Stimulated activated CD8-positive, alpha-beta memory T cell treated with anti-CD3 and anti-CD28 coated beads, Interleukin-12 subunit alpha, Interleukin-12 subunit beta, amount 100 ng/mL, for 4 hours (primary cell): Measurements from ENCODE around the gene TP63.

Source experiments
- DNase-seq: peaks from one replicate; pipeline ENCODE4 v3.0.0-alpha.2; 2020; ENCODE audit warnings: low read depth

TP63 gene

DNA sequence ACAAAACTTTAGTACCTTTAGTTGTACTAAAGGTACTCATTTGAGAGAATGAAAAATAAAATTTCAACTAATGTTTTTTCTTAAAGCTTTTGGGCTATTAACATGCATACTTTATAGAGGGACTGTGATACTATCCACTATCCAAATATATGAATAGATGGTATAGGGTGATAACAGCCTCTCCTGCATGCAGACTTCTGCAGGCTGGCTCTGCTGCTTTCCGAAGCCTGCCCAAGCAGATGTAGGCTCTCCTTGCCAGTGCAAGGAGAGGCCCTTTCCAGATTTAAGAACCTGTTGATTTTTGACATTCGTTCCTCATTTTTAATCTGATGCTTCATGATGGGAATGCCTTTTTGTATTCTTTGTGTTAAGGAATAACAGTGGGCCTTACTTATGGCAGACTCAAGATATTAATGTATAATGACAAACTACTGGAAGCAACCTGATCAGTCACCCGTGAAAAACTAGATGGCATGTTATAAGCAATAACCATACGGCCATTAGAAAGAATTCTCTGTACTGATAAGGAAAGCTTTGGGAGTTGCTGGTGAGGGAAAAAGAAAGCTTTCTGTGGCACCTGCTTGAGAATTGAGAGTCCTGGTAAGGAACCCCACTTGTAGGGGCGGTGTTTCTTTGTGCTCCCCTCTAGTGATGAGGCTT is 181.7 kb downstream of the TP63 start:
- no peak for DNase-seq

DNA sequence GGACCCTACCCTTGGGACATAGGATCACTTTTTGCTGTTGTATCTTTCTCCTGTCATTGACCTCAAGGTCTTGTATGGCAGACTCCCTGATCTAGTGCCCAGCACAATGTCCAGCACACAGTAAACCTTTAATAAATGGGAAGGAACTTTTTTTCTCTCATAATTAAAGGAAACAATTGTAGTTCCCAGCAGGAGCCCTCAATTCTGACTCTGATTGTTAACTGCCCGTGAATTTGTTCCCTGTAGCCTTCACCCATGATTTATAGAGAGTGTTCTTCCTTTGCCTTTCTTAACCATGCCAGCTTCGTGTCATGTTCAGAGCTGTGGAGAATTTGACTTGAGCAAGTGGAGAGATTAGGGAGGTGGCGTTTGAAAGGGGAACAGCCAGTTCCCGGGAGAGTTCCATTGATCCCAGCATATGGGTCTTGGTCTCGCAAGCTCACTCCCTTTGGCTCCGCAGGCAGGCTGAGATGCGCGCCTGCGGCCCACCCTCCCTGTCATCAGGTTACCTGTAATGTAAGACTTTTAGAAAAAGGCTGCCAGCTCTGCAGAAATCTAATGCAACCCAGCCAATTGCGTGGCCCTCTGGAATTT is 182.6 kb downstream of the TP63 start:
- no peak for DNase-seq

DNA sequence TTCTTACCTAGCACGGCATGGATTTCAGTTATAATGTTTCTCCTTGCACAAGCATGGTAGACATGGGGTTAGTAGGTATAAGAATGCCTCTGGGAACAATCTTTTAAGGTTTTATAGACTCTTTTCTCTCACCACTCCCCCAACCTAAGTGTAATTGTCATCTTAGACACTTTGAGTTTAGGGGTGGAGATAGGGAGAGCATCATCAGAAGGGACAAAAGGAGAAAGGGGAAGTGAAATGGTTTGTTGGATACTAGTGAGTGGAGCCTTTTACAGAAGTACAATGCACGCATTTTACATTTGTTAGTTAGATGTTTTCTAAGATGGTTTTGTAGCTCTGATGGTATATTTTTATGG is 189.2 kb downstream of the TP63 start:
- no peak for DNase-seq

DNA sequence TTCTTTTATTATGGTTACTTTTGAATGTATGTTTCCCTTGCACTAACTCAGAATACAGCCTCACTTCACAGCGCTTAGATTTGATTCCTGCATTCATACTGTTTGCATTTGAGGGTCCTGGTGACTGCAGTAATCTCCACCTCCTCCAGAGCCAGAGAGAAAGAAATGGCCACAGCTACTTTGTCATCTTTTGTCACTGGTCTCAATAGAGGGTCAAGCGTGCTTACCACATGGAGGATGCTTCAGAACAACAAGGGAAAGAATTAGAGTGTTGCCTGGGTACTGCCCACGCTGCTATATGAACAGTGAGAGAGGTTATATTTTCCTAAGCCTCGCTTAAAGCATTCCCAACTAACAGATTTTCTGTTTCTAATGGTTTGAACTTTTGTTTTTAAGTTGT is 190.1 kb downstream of the TP63 start:
- no peak for DNase-seq

DNA sequence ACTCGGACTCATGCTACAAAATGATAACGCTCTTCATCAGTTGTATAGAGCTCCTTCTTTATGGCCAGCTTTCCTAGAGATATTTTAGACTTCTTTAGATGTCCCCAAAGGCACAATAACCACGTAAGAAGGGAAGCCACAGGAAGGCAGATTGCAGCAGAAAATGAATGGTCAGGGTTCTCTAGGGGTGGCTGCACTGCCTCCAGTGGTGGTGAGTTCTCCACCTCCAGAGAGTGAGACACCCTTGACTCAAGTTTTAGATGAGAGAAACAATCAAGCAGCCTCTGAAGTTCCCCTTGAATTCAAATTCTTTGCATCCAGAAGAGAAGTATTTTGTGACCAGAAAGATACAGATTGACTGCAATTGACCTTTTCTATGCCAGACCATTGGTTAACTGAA is 191.5 kb downstream of the TP63 start:
- DNase-seq = no peak

DNA sequence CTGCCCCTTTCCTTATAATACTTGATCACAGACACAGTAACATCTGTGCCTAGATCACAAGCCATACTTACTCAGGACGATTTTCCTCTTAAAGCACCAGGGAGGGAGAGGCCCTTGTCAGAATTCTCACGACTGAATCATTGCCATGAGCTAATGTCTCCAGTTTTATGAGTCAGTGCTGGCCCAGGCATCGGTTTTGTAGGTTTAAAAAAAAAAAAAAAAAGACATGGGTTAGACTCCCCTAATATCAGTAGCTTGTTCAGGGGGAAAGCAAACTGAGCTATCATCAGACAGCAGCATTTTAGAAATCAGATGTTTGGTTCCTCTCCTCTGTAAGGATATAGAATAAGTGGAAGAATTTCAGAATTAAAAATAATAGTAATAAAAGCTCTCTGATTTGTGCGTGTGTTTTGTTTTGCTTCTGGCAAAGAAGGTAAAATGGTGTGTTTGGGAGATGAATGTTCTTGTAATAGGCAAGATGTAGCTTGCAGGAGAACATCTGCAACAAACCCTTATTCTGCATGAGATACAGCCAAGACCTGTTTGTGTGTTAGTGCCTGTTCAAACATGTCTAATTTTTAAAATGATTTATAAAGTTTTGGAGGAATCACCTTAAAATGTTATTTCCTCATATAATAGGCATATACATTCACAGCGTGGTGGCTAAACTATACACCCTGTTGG is 193.6 kb downstream of the TP63 start:
- no peak for DNase-seq

DNA sequence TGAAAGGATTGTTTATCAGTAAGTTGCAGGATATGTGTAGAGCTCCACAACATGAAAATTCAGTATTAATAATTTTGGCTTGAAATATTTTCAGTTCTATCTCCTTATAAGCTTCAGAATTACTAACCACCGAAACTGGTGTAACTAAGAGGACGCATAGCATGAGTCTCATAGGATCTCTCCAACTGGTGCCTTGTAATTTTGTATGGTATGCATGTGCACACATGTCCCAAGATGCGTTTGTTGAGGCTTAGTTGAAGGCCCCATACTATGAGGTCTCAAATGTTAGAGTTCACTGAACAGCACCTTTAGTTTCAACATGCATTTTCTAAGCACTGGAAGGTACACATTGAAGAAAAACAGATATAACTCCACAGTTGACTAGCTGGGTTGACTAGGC is 195.4 kb downstream of the TP63 start:
- DNase-seq = no peak

DNA sequence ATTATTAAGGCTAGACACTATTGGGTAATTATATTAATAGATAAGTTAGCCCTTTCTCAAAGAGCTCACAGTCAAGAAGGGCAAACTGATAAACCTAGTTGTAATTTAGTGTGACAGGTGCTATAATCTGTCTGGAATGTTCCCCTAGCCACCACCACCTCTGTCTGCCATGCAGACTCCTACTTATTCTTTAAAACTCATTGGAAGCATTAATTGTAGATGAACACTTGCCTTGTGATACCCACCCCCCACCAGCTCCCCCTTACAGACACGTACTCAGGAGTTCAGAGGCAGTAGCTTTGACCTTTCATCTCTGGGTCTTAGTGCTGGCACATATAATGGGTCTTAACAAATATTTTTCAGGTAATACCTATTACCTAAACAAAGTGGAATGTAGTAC is 195.9 kb downstream of the TP63 start:
- DNase-seq = no peak

DNA sequence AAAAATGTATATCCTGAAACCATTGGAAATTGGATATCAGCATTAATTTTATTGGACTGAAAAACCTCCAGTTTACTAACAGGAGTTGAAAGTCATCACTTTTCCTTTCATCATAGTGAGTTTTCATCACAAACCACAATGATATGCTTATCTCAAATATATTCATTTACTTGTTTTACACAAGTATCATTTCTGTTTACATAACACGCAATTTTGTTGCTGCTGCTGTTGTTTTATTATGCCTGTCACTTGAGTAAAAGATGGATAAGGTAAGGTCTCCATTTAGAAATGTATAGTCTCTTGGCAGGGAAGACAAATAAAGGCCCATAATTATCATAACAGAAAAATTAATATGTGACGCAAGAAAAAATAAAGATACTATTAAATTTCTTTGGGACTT is 199.2 kb downstream of the TP63 start:
- DNase-seq = no peak

DNA sequence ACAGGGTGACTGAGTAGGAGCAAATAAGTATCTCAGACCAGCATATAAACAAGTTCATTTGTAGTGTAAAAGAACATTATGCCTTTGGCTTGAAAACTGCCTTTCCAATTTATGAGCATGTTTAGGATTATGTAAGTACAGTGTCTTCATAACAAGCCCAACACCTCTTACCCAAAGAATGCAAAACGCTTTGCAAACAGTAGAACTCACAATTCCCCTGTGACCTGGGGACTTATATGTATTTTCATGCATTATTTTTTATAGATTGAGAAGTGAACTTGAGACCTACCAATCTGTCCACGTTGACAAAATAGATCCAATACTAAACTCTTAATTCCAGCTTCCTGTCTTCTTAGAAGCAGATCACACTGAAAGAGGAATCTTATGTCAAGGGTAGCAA is 202.1 kb downstream of the TP63 start:
- no peak for DNase-seq

DNA sequence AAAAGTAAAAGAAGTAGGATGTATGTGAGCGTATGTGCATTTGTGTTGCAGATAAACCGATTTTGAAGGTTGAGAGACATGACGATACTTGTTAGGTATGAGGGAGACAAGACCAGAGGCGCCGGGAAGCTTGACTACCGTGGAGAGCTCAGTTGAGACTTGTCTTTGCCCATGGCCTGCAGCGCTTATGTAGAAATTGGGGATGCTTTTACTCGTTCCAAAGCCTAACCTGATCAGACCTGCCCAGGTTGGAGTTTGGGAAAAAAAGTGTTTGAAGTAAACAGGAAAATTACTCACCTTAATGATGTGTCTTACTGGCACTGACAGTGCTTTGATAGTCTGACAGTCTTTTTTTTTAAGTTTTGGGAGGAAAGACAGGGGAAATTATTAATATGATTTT is 202.8 kb downstream of the TP63 start:
- DNase-seq = no peak

DNA sequence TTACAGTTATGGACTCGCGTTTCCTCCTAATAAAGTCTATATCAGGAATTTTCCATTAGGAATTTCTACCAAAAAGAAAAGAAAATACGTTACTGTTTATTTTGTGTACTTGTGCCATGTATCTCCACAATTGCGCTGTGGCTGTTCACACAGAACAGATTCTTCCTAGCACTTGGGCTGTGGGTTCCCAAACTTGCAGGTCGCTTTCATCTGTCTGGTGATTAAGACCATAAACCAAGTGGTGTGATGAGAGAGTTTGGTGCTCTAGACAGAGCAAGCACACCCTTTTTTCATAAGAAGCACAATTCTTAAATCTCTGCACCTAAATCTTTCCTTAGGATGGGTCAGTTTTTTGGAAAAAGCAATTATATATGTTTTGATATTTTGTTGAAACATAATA is 203.3 kb downstream of the TP63 start:
- DNase-seq = no peak

DNA sequence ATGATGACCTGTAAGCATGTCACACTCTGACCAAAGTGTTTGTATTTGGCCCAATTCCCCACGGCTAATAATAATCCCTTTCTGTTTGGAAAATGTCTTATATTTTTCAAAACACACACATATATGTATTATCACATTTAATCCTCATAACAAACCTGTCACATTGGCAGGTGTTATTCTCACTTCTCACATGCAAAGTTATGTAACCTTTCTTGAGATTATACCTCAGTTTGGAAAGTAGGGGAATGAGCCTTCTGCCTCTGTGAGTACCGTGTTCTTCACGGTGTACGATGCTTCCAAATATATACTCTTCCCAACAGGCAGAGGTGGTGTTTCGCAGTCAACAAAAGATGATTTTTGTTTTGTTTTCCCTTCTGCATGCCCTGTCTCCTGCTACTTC is 205.6 kb downstream of the TP63 start:
- no peak for DNase-seq

DNA sequence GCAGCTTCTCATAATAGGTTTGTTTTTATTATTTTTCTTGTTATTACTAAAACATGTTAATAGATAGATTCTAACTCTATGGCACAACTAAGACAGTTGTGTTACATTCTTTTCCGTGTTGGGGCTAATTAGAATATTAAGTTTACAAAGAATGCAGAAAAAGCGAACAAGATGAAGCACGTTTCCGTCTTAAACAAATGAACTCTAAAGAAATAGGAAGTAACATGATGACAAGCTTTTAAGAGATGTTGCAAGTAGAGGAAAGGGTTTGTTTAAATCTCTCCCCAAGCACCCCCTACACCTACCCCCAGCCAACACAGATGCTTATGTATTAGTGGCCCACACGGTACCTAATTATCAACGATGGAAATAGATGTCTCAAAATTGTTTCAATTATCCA is 207.1 kb downstream of the TP63 start:
- DNase-seq = no peak

DNA sequence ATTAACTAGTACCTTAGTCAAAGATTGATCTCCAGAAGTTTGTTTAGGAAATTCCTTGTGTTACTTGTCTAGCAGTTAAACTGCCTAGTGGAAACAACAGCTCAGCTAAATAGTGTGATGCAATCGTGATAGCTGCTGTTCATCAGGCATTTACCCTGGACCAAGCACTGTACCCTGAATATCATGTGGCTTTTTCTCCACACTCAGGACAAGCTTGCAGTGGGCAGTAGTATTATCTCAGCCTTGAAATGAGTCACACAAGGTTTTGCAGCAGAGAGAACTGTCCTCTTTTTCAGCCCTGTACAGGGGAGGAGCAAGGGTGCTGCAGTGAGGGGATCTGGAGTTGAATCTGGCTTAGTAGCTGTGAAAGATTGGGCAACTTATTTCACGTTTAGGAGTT is 208.4 kb downstream of the TP63 start:
- no peak for DNase-seq

DNA sequence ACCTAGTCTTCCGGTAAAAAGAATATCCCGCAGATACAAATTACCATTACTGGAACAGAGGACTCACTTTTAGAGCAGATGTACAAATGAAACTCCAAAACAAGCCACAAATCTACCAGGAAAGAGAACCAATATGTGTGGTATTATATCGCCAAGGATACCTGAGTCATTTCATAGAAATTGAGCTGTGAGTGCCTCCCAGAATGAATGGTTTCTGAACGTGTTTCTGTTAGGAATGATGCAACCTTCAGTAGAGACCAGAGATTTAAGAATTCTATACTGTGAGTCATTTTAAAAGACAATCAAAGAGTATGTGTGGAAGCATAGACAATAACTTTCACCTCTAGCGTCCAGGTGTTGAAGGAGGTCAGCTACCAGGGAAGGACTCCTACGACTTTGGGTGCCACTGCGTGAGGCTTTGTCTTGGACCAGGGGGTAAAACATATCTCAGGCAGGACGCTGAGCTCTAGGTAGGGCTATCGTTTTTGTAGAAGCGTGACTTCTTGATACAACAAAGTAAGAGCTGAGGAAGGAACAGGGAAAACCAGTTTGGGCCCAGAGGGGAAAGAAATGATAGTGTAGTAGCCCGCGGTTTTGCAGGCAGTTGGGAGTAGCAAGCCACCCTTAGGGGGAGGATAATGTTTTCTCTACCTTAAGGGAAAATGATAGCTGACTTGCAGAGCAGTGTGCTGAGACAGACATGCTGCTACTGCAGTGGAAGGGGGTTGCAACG is 210.4 kb downstream of the TP63 start:
- no peak for DNase-seq

DNA sequence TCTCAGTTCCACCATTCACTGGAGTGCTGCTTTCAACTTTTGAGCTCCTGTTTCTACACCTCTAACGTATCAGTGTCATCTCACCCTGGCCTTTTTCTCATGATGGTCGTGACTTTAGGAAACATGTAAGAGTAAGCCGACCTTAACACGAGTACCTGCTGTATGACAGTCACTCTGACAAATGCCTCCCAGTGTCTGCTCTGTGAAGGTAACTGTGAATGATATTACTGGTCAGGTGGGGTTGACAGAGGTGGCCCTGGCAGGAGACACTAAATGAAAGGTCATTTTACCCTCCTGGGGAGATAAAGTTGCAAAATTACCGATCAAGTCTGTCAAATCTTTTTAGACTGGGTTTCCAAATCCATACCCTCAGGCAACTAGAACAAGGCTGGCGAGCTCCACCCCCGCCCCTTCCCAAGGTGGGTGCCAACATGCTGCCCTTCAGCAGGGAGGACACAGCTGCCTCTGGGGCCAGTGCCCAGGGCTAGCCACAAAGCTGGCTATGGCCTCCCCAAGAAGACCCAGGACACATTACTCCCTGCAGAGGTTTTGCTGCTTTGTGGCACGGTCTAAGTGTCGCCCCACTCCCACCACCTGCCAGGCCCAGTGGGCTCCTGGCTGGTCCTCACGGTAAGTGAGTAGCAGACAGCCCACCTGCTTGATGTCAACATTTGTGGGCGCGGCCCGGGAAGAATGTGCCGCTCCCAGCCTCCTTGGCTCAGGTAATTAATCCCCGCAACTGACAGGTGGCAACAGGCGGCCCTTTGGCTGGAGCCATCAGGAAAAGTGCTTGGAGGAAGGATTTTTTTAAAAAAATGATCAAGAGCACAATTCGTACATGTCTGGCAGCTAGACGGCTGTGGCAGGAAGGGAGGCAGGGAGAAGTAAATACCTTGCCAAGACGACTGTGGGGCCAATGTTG is 211.8 kb downstream of the TP63 start:
- DNase-seq = no peak

DNA sequence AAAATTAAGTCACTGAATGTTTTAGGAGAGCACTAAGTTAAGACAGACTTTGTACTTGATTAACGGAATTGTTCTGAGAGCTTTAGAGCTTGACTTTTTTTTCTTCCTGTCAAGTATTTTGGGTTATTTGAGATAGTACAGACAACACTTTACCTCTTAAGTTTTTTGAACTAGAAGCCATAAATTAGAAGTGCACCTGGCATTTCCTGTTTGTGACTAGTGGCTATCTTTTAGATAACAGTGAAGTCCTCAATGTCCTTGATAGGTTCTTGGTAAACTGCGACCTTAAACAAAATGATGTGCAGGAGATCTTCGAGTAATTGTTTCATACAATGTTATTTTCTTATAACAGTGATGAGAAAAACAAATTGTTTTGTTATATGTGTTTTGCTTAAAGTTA is 213.9 kb downstream of the TP63 start:
- no peak for DNase-seq

DNA sequence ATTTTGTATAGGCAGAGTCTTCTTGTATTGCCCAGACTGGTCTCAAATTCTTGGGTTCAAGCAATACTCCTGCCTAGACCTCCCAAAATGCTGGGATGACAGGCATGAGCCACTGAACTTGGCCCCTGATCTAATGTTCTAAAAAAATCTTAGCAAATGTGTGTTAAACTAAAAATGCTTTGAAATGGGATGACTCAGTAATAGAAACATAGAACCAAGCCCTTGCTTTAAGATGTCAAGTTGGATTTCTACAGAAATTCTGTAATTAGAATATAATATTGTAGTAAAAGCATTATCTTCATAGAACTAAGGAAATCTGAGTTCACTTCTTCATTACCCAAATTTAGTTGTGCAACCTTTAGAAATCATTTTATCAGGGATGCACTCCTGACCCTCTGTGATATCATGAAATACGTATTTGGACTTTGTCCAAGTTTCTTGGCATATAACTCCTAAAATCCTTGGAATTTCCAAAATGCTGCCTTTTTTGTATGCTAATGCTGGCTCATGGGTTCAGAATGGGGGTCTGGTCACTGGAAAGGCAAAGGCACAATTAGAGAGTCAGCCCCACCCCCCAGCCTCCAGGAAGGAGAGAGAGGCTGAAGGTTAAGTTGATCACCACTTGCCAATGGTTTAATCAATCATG is 217.3 kb downstream of the TP63 start:
- no peak for DNase-seq

DNA sequence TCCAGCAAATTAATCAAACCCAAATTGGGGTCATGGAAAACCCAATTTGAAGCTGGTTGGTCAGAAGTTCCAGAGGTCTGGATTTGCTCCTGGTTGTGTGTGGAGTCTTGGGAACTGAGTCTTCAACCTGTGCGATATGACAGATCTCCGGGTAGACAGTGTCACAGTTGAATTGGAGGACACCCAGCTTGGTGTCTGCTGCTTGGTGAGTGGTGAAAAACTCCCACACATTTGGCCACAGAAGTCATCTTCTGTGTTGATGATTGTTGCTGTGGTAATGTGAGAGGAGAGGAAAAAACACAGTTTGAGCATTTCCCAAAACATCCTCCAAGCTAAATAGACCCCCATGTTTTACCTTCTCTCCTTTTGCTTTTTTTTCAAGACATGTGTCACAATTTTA is 218.1 kb downstream of the TP63 start:
- no peak for DNase-seq

DNA sequence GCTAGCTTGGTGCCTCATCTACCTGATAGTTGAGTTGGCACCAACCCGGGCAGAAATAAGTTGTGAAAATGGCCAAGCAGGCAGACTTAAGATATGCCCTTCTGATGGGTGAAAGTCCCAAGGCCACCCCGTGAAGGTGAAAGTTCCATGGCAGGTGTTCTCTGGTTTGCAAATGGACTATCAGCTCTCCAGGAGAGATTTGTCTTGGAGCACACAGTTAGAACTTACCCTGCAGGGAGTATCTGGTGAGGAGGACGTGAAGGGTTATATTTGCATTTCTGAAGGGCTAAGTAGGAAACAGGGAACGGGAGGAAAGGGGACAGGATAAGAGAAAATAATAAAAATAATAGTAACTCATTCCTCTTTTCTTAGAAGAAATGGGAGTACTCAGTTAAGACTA is 220.5 kb downstream of the TP63 start:
- no peak for DNase-seq

DNA sequence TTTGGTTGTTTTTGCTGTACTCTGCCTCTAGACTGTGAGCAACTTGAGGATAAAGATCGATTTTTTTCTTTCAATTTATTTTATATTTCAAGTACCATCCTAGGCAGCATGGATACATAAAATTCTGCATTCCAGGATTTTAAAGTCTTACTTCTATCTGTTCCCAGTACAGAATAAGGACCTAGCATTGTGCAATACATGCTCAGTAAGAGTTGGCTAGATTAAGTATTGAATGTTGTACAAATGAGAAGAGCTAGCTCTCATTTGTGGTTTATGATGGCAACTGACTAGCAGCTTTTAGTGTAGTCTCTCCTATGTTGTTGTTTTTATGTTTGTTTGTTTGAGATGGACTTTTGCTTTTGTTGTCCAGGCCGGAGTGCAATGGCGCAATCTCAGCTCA is 222.7 kb downstream of the TP63 start:
- DNase-seq = no peak
